Adrenal gland (tissue), 5 donors: ENCODE measurements around the gene SV2A.

ENCODE experiments used
- POLR2A ChIP-seq, 2 donors: fragments of 450-650 bp; IDR thresholded peaks; one replicate each; pipeline ENCODE4 v1.6.1; 2017; ENCODE audit warnings: antibody characterized with exemption in 2 of 2, mild to moderate bottlenecking in 2 of 2, moderate library complexity in 1 of 2
- TF ChIP-seq, protein P1 (sequence below), 6 experiments: fragments of 450-650 bp in 4 of 6; fragments of 200-600 bp in 2 of 6; sonication (generic) in 1 of 6; IDR thresholded peaks; 1 replicate in 5 of 6; 2 replicates in 1 of 6; pipeline versions ENCODE4 v1.5.1 to v1.8.0; 2016 to 2021; ENCODE audit warnings: antibody characterized with exemption in 6 of 6, mild to moderate bottlenecking in 2 of 6, moderate library complexity in 1 of 6
- donor health status: DM: no; HTN: no; CAD: no.

DNA sequence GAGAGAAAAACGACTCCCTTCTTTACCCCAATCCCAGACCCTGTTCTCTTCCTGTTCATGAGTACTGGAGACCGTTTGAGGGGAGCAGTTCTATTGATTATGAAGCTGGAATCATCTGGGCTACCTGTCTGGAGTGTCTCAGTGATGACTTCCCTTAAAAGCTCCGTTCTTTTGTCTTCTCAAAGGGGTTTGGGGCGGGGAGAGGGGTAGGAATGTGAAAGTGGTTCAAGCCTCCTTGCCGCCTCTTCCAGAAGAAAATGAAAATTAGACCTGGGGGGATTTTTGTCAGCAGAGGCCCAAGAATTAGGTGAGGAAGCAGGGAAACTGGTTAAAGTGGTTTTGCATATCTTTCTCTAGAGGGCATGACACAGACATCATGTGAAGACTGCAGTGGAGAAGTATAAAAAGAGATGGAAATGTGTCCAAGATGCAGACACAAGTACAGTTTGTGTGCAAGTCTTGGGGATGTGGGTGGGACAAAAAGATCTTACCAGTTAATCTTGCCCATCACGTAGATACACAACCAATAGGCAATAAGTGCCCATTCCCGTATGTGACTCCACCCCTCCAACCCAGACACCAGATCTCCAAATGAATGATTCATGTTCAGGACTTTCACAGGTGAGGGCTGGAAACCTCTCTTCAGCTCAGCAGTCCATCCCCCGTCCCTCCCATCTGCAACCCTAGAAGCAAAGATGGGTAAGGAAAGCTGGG, 19.5 kb upstream of the SV2A start:
- TF ChIP-seq, protein P1, sequence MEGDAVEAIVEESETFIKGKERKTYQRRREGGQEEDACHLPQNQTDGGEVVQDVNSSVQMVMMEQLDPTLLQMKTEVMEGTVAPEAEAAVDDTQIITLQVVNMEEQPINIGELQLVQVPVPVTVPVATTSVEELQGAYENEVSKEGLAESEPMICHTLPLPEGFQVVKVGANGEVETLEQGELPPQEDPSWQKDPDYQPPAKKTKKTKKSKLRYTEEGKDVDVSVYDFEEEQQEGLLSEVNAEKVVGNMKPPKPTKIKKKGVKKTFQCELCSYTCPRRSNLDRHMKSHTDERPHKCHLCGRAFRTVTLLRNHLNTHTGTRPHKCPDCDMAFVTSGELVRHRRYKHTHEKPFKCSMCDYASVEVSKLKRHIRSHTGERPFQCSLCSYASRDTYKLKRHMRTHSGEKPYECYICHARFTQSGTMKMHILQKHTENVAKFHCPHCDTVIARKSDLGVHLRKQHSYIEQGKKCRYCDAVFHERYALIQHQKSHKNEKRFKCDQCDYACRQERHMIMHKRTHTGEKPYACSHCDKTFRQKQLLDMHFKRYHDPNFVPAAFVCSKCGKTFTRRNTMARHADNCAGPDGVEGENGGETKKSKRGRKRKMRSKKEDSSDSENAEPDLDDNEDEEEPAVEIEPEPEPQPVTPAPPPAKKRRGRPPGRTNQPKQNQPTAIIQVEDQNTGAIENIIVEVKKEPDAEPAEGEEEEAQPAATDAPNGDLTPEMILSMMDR (IDR thresholded peaks at IDR 0.05): no peak
- TF ChIP-seq POLR2A (IDR thresholded peaks at IDR 0.05): peak in 1 of 2 donors; percentile 70
